Skeletal muscle satellite cell (primary cell): ENCODE measurements around the gene LMTK3.

Experiments
- H3K27me3 ChIP-seq: 2 replicates; pipeline ENCODE4 v1.7.0; 2013; ENCODE audit warnings: low read length; ENCODE audit not compliant: control insufficient read depth, insufficient read depth
- H3K36me3 ChIP-seq: 2 replicates; pipeline ENCODE4 v1.7.0; 2013; ENCODE audit warnings: mild to moderate bottlenecking, control low read depth, low read length; ENCODE audit not compliant: insufficient read depth
- H3K4me1 ChIP-seq: 2 replicates; pipeline ENCODE4 v1.7.0; 2013; ENCODE audit warnings: low read length; ENCODE audit not compliant: control insufficient read depth, insufficient read depth
- H3K4me2 ChIP-seq: 2 replicates; pipeline ENCODE4 v1.7.0; 2013; ENCODE audit warnings: mild to moderate bottlenecking, low read length
- H3K4me3 ChIP-seq: 2 replicates; pipeline ENCODE4 v1.7.0; 2013; ENCODE audit warnings: low read length
- H3K9ac ChIP-seq: 2 replicates; pipeline ENCODE4 v1.7.0; 2013; ENCODE audit warnings: mild to moderate bottlenecking, low read depth, low read length, moderate library complexity
- H3K9me3 ChIP-seq: replicated peaks from 2 replicates; pipeline ENCODE4 v1.7.0; 2013; ENCODE audit warnings: mild to moderate bottlenecking, control low read depth, low read length

The LMTK3 gene

DNA sequence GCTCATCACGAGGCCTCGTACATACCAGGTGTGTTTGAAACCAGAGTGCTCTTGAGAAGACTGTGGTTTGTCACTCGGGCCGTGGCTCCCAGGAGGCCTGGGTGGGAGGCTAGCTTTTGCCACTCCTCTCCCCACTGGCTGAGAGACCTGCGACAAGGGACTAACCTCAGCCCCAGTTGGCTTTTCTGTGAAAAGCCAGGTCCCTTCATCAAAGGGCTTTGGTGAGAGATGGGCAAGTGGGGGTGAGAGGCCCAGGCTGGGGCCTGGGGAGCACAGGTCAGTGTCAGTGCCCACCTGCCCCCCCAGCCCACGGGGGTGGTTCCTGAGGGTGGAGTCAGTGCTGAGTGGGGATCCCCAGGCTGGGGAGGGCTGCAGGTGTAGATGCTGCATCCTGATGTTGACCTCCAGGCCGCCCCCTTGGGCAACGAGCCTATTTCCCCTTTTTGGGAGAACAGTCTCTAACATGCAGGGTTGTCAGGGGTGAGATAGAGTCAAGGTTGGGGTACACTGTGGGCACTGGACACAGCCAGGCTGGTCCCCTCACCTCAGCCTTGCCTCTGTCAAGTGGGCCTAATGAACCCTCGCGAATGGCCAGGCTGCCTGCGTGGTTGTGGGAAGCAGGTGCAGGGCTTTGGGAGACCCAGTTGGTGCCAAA, 55.6 kb downstream of the LMTK3 start:
- Histone ChIP-seq H3K36me3 (peaks cover 46% of the 10 kb centered on the region), H3K27me3 (no peaks in the 10 kb centered on the region), H3K9me3 (no peaks in the 10 kb centered on the region), H3K4me1 (no peaks in the 10 kb centered on the region), H3K9ac (no peak overlapping the region), H3K4me2 (no peak overlapping the region), H3K4me3 (no peak overlapping the region)

DNA sequence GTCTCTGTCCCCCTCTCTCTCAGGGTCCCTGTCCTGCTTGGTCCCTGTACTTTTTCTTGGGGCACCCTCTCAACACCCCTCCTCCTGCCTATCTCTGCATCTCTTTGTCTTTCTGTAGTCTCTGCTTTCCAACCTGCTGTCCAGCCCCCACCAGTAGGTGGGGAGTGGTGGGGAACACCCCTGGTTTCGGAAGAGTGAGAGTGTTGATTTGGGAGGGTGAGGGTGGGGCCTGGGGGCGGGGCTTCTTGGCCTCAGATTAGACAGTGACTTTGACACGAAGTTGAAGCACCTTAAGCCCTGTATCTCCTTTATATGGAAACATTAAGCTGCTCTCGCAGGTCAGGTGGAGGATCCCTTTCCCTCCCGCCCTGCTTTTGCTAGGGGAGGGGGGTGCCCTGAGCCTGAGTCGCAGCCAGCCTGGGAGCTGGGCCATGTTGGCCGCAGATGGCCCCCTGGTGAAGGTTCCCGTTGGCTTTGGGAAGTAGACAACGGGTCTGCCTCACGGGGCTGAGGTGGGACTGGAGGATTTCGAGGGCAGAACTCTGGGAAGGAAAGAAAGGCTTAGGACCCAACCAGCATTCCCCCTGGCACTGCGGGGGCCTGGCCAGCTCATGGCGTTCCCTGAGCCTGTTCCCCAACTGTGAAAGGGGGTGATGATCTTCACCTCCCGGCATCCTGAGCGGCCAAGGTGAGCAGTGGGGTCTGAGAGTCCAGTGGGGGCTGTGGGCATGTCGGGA, 56.3 kb downstream of the LMTK3 start, which contains the start of gene KCNJ14:
TSS of gene KCNJ14 (plus strand) at position 404 of the 737 bp plus-strand sequence. CDS start 6,151 bp downstream, outside the sequence.
- H3K36me3 ChIP-seq = peaks cover 53% of the 10 kb centered on the region
- H3K4me2 ChIP-seq = no peak within 1 kb of the TSS
- H3K4me3 ChIP-seq = no peak within 1 kb of the TSS
- H3K4me1 ChIP-seq = no peaks in the 10 kb centered on the region
- no peaks in the 10 kb centered on the region for H3K27me3 ChIP-seq
- no peak within 1 kb of the TSS for H3K9ac ChIP-seq
- no peaks in the 10 kb centered on the region for H3K9me3 ChIP-seq

DNA sequence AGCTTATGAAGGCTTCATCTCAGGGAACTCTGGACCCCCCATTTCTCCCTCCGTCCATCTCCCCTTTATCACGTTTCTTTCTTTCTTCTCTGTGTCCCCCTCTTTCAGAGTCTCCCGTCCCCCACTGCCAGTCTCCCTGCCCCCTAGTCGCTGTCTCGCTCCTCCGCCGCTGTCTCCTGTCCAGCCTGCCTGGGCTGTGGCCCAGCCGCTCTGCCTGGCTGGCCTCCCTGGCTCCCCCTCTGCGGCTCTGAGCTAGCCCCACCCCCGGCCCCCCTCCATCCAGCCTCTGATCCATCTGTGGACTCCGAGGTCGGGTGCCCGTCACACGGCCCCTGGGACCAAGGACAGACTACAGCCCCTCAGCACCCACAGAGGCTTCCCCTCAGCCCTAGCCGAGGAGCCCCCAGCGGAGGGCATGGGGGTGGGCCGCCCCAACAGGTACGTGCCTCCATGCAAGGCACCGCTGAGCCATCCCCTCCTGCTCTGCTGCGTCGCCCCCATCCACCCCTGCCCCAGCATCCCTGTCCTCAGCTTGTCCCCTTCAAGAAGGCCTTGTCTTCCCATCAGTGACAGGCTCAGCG, 57.4 kb downstream of the LMTK3 start:
- Histone ChIP-seq H3K9ac (no peak overlapping the region), H3K4me3 (no peak overlapping the region), H3K4me2 (no peak overlapping the region), H3K9me3 (no peaks in the 10 kb centered on the region), H3K4me1 (no peaks in the 10 kb centered on the region), H3K36me3 (peaks cover 63% of the 10 kb centered on the region), H3K27me3 (no peaks in the 10 kb centered on the region)

DNA sequence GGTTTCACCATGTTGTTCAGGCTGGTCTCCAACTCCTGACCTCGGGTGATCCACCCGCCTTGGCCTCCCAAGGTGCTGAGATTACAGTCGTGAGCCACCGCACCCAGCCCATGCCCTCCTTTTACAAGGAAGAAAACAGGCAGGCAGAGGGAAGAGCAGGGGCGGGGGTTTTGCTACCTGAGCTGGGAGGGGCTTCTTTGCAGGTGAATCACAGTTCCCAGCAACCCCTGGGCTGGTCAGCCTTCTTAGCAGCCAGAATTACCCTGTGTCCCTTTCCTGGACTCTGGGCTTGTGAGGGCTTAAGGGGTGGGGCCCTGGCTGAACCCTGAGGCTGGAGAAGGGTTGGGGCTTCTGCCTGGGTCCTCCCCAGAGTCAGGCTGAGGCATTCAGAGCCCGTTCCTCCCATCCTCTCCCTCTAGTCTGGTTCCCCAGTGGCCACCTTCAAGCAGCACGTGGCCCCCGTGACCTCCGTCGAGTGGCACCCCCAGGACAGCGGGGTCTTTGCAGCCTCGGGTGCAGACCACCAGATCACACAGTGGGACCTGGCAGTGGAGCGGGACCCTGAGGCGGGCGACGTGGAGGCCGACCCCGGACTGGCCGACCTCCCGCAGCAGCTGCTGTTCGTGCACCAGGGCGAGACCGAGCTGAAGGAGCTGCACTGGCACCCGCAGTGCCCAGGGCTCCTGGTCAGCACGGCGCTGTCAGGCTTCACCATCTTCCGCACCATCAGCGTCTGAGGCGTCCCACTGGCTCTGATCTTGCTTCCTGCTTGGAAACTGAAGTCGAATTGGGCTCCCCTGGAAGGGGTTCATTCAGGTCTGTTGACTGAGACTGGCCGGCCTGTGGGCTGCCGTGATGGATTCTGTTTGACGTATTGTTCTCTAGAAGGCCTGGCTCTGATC, 59.1 kb downstream of the LMTK3 start:
- Histone ChIP-seq H3K36me3 (peaks cover 72% of the 10 kb centered on the region), H3K4me3 (no peak overlapping the region), H3K4me1 (no peaks in the 10 kb centered on the region), H3K4me2 (no peak overlapping the region), H3K27me3 (no peaks in the 10 kb centered on the region), H3K9ac (no peak overlapping the region), H3K9me3 (no peaks in the 10 kb centered on the region)

DNA sequence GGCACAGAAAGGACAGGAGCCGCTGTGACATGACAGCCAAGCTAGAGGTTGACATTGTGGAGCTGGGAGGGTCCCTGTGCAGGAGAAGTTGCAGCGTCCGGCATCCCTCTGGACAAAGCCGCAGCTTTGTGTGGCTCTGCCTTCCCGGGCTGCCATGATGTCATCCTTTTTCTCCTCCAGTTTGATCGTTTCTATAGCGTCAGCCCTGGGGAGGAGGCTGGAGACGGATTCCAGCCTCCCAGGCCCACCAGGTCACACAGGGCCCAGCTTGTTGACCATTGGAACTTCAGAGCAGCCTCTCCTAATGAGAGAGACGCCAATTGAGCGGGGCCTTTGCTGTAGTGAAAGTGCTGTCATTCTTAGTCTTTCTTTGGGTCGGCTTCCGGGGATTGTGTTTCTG, 60.0 kb downstream of the LMTK3 start:
- peaks cover under 1% of the 10 kb centered on the region for H3K4me1 ChIP-seq
- H3K9ac ChIP-seq = no peak overlapping the region
- H3K4me3 ChIP-seq = no peak overlapping the region
- peaks cover 73% of the 10 kb centered on the region for H3K36me3 ChIP-seq
- H3K4me2 ChIP-seq = no peak overlapping the region
- H3K27me3 ChIP-seq = no peaks in the 10 kb centered on the region
- no peaks in the 10 kb centered on the region for H3K9me3 ChIP-seq

DNA sequence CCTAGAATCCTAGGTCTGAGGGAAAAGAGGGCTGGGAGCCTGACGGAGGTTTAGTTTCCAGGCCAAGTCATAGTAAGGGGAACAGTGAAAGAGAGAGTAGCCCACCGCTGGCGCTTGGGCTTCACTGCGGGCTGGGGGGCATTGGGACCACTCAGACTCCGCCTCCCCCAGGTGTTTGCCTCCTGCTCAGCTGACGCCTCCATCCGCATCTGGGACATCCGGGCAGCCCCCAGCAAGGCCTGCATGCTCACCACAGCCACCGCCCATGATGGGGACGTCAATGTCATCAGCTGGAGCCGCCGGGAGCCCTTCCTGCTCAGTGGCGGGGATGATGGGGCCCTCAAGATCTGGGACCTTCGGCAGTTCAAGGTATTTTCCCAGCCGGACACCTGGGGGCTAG, 60.8 kb downstream of the LMTK3 start:
- Histone ChIP-seq H3K4me3 (no peak overlapping the region), H3K27me3 (no peaks in the 10 kb centered on the region), H3K4me2 (no peak overlapping the region), H3K36me3 (peaks cover 66% of the 10 kb centered on the region), H3K9ac (no peak overlapping the region), H3K4me1 (peaks cover 4% of the 10 kb centered on the region), H3K9me3 (no peaks in the 10 kb centered on the region)

DNA sequence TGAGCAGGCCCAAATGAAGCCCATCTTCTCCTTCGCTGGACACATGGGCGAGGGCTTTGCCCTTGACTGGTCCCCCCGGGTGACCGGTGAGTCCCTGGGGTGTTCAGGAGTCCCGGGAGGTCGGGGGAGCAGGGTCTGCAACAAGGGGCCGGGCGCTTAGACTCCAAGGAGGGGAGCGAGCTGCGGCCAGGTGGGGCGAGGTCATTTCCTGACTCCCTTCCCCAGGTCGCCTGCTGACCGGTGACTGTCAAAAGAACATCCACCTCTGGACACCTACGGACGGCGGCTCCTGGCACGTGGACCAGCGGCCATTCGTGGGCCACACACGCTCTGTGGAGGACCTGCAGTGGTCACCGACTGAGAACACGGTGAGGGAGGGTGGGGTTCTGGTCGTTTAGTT, 61.2 kb downstream of the LMTK3 start:
- Histone ChIP-seq H3K36me3 (peaks cover 61% of the 10 kb centered on the region), H3K9me3 (no peaks in the 10 kb centered on the region), H3K9ac (no peak overlapping the region), H3K4me3 (no peak overlapping the region), H3K27me3 (no peaks in the 10 kb centered on the region), H3K4me1 (peaks cover 4% of the 10 kb centered on the region), H3K4me2 (no peak overlapping the region)

DNA sequence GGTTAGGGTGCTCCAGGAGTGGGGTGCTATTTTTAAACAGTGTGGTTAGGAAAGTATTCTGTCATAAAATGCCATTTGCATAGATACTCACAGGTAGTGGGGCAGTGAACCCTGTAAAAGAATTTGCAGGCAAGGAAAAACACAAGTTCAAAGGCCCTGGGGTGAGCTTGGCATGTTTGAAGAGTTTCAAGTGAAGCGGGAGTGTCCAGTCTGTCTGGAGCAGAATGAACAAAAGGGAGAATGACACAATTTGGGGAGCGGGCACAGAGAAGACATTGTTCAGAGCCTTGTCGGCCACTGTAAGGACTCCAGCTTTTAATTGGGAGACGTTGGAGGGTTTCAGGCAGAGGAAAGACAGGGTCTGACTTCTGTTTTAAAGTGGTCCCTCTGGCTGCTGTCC, 63.1 kb downstream of the LMTK3 start:
- peaks cover 19% of the 10 kb centered on the region for H3K4me1 ChIP-seq
- H3K4me3 ChIP-seq = no peak overlapping the region
- no peak overlapping the region for H3K4me2 ChIP-seq
- H3K9ac ChIP-seq = no peak overlapping the region
- peaks cover 4% of the 10 kb centered on the region for H3K27me3 ChIP-seq
- peaks cover 55% of the 10 kb centered on the region for H3K36me3 ChIP-seq
- H3K9me3 ChIP-seq = no peaks in the 10 kb centered on the region

DNA sequence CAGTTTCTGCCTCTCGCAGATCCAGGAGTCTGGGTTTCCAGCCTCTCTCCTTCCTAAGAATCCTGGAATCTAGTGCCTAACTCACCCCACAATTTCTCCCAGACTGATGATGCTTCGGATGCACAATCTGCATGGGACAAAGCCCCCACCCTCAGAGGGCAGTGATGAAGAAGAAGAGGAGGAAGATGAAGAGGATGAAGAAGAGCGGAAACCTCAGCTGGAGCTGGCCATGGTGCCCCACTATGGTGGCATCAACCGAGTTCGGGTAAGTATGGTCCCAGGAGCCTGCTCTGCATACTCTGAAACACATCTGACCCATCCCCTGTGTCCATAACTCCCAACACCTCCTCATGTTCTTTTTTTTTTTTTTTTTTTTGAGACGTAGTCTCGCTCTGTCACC, 65.1 kb downstream of the LMTK3 start:
- Histone ChIP-seq H3K4me2 (peak overlapping the region; percentile 87), H3K4me1 (peaks cover 19% of the 10 kb centered on the region), H3K9ac (peak overlapping the region; percentile 96), H3K4me3 (peak overlapping the region; percentile 95), H3K9me3 (no peaks in the 10 kb centered on the region), H3K27me3 (peaks cover 13% of the 10 kb centered on the region), H3K36me3 (peaks cover 42% of the 10 kb centered on the region)

DNA sequence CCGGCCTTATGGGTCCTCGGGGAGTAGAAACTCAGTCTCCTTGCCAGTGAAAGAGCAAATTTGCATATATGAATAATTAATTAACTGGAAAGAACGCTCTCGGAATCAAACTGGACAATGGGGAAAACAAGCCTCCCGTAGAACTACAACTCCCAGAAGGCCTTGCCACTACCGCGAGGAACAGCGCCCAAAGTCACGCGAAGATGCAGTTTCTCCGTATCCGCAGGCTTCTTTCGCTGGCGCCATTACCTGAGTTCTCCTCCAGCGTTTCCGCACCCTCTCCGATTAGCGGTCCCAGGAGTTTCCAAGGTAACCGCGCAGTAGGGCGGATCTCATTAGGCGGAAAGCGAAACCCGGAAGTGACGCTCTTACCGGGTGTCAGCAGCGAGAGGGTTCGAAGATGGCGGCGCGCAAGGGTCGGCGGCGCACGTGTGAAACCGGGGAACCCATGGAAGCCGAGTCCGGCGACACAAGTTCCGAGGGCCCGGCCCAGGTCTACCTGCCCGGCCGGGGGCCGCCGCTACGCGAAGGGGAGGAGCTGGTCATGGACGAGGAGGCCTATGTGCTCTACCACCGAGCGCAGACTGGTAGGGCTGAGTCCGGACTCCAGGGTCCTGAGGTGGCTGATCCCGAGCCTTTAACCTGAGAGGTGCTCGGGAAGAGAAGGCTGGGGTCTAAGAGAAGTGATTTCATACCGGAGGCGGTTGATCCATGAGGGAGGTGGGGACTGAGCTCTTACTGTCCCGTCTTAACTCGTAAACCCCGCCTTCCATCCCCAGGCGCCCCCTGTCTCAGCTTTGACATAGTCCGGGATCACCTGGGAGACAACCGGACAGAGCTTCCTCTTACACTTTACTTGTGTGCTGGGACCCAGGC, 65.8 kb downstream of the LMTK3 start, which contains the start of gene GRWD1:
TSS of gene GRWD1 (plus strand) at position 378 of the 876 bp plus-strand sequence. CDS start at position 401, 23 bp downstream.
- H3K4me3 ChIP-seq = peak within 1 kb of the TSS; percentile 95
- peaks cover 34% of the 10 kb centered on the region for H3K36me3 ChIP-seq

More for the DNA sequence above, 65.8 kb downstream of the LMTK3 start, which contains the start of gene GRWD1:
- Histone ChIP-seq H3K9me3 (no peaks in the 10 kb centered on the region), H3K4me1 (peaks cover 19% of the 10 kb centered on the region), H3K9ac (peak within 1 kb of the TSS; percentile 96), H3K4me2 (peak within 1 kb of the TSS; percentile 87), H3K27me3 (peaks cover 16% of the 10 kb centered on the region)
